Measurements from ENCODE around the gene KRT73.

The KRT73 gene

DNA sequence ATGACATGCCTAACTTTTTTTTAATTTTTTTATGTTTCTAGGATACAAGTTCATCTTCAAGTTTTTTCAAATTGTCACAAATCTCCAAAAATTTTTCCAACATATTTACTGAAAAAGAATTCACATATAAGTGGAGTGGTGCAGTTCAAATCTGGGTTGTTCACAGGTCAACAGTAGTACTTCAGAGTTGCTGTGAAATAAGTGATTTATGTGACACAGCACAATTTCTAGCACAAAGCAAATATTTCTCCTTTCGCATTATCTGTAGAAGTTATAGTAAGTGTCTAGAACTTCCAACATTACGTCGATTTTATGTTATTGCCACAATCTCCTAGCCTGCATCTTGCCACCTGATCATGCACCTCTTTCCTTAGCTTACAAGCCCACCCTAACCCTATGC lies 43.3 kb upstream of the KRT73 start:
- no peak for DNase-seq (ENCODE audit: extremely low read depth, low read depth)
- H3K4me3 ChIP-seq (replicated peaks; ENCODE audit: low read depth, low read length), result no peak overlapping the region
- TF ChIP-seq, protein P1, sequence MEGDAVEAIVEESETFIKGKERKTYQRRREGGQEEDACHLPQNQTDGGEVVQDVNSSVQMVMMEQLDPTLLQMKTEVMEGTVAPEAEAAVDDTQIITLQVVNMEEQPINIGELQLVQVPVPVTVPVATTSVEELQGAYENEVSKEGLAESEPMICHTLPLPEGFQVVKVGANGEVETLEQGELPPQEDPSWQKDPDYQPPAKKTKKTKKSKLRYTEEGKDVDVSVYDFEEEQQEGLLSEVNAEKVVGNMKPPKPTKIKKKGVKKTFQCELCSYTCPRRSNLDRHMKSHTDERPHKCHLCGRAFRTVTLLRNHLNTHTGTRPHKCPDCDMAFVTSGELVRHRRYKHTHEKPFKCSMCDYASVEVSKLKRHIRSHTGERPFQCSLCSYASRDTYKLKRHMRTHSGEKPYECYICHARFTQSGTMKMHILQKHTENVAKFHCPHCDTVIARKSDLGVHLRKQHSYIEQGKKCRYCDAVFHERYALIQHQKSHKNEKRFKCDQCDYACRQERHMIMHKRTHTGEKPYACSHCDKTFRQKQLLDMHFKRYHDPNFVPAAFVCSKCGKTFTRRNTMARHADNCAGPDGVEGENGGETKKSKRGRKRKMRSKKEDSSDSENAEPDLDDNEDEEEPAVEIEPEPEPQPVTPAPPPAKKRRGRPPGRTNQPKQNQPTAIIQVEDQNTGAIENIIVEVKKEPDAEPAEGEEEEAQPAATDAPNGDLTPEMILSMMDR (IDR thresholded peaks at IDR 0.05; ENCODE audit: low read depth, low read length, missing control alignments), result no peak

DNA sequence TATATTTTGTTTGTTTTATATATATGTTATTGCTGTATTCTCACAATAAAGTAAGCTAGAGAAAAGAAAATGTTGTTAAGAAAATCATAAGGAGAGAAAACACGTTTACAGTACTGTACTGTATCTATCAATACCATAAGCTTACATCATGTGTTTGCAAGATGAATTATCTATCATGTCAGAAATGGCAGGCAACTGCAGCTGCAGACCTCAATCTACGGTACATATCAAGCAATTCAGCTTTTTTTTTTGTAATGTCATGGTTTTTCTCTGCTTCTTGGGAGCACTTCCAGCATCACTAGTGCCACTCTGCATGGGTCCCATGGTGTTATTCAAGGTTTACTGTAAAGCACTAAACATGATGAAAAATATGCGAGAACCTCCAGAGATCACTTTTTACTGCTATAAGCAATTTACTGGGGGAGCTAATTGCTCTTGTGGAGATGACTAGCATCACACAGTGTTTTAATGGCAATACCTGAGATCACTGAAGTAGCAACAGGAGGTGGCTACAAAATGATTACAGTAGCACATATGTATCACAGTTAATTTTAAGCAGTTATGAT lies 42.7 kb upstream of the KRT73 start:
- no peak overlapping the region for H3K4me3 ChIP-seq (replicated peaks; ENCODE audit: low read depth, low read length)
- TF ChIP-seq, protein P1 (IDR thresholded peaks at IDR 0.05; ENCODE audit: low read depth, low read length, missing control alignments), result no peak
- no peak for DNase-seq (ENCODE audit: extremely low read depth, low read depth)

DNA sequence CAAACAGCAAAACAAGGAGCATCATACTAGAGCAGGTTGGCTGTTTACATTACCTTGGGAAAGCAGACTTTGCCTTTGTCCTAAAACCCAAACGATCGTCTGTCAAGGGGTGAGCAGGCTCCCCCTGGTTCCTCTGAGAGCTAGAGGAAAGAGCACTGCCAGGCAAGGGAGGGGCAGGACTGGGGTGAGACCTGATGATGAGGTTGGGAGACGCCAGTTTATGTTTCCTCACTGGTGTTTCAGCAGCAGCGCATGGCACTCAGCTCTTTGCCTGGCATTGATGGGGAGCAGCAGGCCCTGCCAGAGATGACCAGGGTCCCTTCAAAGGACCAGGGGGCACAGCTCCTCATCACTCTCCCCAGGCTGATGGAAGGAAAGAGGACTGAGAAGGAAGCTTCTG lies 41.6 kb upstream of the KRT73 start:
- no peak for DNase-seq (ENCODE audit: extremely low read depth, low read depth)
- H3K4me3 ChIP-seq (replicated peaks; ENCODE audit: low read depth, low read length), result no peak overlapping the region
- TF ChIP-seq, protein P1 (IDR thresholded peaks at IDR 0.05; ENCODE audit: low read depth, low read length, missing control alignments), result no peak

DNA sequence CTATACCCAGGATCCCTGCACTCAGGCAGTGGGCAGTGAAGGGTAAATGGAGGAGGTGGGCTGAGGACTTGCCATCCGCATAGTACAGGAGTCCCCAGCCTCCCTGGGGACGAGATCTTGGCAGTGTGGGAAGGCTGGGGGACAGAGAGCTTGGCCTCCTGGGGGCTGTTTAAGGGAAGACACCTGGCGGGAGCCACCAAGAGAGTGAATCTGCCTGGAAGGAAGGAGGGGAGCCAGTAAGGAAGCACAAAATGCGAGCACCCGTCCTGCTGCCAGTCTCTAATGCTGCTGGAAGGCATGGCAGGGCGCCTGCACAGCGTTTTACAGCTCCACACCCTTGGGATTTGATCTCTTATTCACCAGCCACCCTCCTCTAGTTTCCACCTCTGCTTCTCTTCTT lies 41.0 kb upstream of the KRT73 start:
- TF ChIP-seq, protein P1 (IDR thresholded peaks at IDR 0.05; ENCODE audit: low read depth, low read length, missing control alignments), result no peak
- H3K4me3 ChIP-seq (replicated peaks; ENCODE audit: low read depth, low read length), result no peak overlapping the region
- no peak for DNase-seq (ENCODE audit: extremely low read depth, low read depth)

DNA sequence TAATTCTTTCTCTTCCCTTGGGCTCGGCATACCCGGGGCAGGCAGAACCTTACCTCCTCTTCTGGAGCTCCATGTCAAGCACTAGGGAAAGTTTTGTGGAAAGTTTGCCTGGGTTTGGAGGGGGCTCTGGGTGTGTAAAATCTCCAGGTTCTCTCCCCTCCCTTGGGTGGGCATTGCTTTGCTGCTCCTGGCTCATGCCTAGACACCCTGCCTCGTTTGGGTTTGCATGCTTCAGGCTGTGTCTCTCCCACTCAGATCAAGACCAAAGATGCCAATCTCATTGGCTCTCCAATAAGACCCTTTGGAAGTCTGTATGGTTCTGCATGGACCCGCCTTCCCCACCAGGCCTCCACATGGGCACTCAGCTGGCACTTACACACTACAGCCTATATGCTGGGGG lies 39.8 kb upstream of the KRT73 start:
- DNase-seq (ENCODE audit: extremely low read depth, low read depth), result no peak
- H3K4me3 ChIP-seq (replicated peaks; ENCODE audit: low read depth, low read length), result no peak overlapping the region
- TF ChIP-seq, protein P1 (IDR thresholded peaks at IDR 0.05; ENCODE audit: low read depth, low read length, missing control alignments), result no peak

DNA sequence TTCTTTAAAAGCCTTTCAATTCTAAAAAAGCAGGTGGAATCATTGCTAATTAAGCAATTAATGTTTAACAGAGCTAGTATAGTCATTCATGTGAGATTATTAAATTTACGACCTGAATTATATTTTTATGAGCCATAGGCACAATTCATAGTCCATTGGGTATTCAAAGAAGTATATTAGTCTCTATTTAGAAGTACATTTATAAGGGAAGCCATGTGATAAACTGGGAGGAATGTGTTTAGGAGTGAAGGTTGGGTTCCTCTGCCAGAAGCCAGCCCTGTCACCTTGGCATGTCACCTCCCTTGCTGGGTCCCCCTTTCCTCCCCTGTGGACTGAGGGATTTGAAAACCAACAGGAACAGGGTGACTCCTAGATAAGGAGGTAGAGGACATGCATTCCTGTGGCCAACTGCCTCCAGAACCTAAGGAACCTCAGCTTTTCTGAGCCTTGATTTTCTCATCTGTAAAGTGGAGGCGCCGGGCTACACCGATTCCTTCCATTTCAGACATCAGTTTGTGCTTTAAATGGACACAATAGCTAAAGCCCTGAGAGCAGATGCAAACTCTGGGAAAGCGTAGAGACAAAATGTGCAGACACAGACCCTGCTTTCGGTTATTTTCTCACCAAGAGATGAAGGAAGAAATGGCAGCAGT lies 39.0 kb upstream of the KRT73 start:
- TF ChIP-seq, protein P1 (IDR thresholded peaks at IDR 0.05; ENCODE audit: low read depth, low read length, missing control alignments), result no peak
- H3K4me3 ChIP-seq (replicated peaks; ENCODE audit: low read depth, low read length), result no peak overlapping the region
- DNase-seq (ENCODE audit: extremely low read depth, low read depth), result no peak

DNA sequence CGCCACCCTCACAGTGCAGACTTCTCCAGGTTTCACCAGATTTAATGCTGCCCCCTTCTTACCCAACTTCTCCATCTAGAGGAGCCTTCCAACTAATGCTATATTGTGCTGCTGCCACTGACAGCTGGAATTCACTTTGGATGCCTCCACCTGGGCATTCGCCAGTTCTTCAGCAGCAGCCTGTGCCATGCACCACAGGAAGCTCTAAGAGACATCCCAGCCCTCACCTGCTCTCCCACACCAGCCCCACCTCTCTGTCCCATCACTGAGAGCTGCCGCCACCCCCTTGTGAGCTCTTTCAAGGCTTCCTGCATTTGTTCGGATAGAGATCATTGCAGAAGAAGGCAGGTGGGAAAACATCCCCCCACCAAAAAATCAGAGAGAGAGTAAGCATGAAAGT lies 38.3 kb upstream of the KRT73 start:
- TF ChIP-seq, protein P1 (IDR thresholded peaks at IDR 0.05; ENCODE audit: low read depth, low read length, missing control alignments), result no peak
- no peak for DNase-seq (ENCODE audit: extremely low read depth, low read depth)
- H3K4me3 ChIP-seq (replicated peaks; ENCODE audit: low read depth, low read length), result no peak overlapping the region
